ENCODE measurements around the gene UBA6.

GRCh38 chr4:67571975-67572374, 129.0 kb downstream of the UBA6 start:
- TF ChIP-seq CTCF (IDR thresholded peaks at IDR 0.05; ENCODE audit: borderline replicate concordance, extremely low read depth, low read length, poor library complexity, severe bottlenecking) (no peak), EZH2 (IDR thresholded peaks at IDR 0.05; ENCODE audit: borderline replicate concordance, low read depth, low read length, severe bottlenecking) (no peak)
